ENCODE results near the gene HAGH. TPM values are rescaled to one million over a fixed set of nuclear protein-coding genes. Genes with fewer than 3 reads are reported as not detected.

HAGH gene
- polyA plus RNA-seq, 1 donor from 2014 or later: 163 TPM

DNA sequence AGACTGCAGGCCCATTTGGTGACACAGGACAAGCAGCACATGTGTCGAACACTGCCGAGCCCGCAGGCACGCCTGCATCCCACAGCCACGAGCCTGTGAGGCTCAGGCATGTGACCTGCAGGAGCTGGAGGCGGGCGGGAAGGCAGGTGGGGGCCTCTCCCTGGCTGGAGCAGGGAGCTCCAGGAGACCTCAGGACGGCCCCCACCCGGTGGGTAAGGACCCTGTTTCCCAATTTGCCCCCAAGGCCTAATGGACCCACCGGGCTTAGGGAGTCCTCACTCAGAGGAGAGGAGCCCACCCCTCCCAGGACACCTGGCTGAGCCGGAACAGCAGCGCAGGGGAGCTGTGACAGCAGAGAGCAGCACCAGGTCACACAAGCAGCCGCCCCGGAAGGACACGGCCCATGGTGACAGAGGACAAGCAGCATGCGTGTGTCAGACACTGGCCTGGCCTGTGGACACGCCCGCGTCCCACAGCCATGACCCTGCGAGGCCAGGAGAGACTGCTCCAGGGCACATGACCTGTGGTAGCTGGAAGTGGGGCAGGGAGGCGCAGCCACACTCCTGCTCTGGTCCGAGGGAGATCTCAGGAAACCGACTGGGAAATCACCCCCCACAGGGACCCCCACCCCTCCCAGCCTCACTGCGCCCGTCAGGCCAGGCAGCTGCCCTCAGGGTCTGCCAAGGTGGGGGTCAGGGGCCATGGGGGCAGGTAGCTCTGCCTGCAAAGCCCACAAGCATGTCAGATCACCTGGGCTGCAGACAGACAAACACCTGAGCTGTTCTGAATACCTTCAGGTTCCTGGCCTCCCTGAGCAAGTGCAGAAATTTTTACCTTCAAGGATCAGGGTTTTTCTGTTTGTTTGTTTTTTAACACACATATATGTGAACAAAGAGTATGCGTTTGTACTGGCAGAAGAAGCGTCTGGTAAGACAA, 46.6 kb downstream of the HAGH start:
- Histone ChIP-seq H2AFZ (ENCODE audit: low read depth, low read length) (no peak overlapping the region), H3K27ac (ENCODE audit: low read length) (no peak overlapping the region), H3K27me3 (ENCODE audit: insufficient read depth, low read depth, low read length) (no peaks in the 10 kb centered on the region), H3K4me2 (ENCODE audit: low read length) (no peak overlapping the region), H3K9me3 (ENCODE audit: low read length) (no peaks in the 10 kb centered on the region), H3K79me2 (replicated peaks; ENCODE audit: insufficient read depth, low read length) (peaks cover 31% of the 10 kb centered on the region), H3K4me3 (ENCODE audit: low read length) (no peak overlapping the region), H3K9ac (ENCODE audit: low read length) (no peak overlapping the region), H4K20me1 (ENCODE audit: insufficient read depth) (peaks cover 28% of the 10 kb centered on the region), H3K9me2 (ENCODE audit: insufficient read depth, low read length) (no peaks in the 10 kb centered on the region), H3K36me3 (ENCODE audit: insufficient read depth, low read length) (no peaks in the 10 kb centered on the region), H3F3A (ENCODE audit: insufficient read depth, low read length, poor library complexity, severe bottlenecking) (no peaks in the 10 kb centered on the region)
- TF ChIP-seq MXI1 (conservative IDR thresholded peaks at IDR 0.05; ENCODE audit: poor library complexity, severe bottlenecking): no peak
- no peak for TF ChIP-seq RAD21 (conservative IDR thresholded peaks at IDR 0.05)
- TF ChIP-seq, protein P1, sequence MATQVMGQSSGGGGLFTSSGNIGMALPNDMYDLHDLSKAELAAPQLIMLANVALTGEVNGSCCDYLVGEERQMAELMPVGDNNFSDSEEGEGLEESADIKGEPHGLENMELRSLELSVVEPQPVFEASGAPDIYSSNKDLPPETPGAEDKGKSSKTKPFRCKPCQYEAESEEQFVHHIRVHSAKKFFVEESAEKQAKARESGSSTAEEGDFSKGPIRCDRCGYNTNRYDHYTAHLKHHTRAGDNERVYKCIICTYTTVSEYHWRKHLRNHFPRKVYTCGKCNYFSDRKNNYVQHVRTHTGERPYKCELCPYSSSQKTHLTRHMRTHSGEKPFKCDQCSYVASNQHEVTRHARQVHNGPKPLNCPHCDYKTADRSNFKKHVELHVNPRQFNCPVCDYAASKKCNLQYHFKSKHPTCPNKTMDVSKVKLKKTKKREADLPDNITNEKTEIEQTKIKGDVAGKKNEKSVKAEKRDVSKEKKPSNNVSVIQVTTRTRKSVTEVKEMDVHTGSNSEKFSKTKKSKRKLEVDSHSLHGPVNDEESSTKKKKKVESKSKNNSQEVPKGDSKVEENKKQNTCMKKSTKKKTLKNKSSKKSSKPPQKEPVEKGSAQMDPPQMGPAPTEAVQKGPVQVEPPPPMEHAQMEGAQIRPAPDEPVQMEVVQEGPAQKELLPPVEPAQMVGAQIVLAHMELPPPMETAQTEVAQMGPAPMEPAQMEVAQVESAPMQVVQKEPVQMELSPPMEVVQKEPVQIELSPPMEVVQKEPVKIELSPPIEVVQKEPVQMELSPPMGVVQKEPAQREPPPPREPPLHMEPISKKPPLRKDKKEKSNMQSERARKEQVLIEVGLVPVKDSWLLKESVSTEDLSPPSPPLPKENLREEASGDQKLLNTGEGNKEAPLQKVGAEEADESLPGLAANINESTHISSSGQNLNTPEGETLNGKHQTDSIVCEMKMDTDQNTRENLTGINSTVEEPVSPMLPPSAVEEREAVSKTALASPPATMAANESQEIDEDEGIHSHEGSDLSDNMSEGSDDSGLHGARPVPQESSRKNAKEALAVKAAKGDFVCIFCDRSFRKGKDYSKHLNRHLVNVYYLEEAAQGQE (IDR thresholded peaks at IDR 0.05; ENCODE audit: borderline replicate concordance): no peak
- TF ChIP-seq EZH2 (IDR thresholded peaks at IDR 0.05; ENCODE audit: borderline replicate concordance, insufficient read depth, low read length, poor library complexity, severe bottlenecking): no peak
- TF ChIP-seq POLR2AphosphoS5 (IDR thresholded peaks at IDR 0.05): no peak
- TF ChIP-seq EP300 (conservative IDR thresholded peaks at IDR 0.05; ENCODE audit: poor library complexity, severe bottlenecking): no peak
- no peak for TF ChIP-seq TAF1 (IDR thresholded peaks at IDR 0.05; ENCODE audit: low read depth)
- TF ChIP-seq, protein P2, sequence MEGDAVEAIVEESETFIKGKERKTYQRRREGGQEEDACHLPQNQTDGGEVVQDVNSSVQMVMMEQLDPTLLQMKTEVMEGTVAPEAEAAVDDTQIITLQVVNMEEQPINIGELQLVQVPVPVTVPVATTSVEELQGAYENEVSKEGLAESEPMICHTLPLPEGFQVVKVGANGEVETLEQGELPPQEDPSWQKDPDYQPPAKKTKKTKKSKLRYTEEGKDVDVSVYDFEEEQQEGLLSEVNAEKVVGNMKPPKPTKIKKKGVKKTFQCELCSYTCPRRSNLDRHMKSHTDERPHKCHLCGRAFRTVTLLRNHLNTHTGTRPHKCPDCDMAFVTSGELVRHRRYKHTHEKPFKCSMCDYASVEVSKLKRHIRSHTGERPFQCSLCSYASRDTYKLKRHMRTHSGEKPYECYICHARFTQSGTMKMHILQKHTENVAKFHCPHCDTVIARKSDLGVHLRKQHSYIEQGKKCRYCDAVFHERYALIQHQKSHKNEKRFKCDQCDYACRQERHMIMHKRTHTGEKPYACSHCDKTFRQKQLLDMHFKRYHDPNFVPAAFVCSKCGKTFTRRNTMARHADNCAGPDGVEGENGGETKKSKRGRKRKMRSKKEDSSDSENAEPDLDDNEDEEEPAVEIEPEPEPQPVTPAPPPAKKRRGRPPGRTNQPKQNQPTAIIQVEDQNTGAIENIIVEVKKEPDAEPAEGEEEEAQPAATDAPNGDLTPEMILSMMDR (IDR thresholded peaks at IDR 0.05; ENCODE audit: poor library complexity, severe bottlenecking): no peak
- no peak for TF ChIP-seq SMC3 (conservative IDR thresholded peaks at IDR 0.05; ENCODE audit: poor library complexity)

DNA sequence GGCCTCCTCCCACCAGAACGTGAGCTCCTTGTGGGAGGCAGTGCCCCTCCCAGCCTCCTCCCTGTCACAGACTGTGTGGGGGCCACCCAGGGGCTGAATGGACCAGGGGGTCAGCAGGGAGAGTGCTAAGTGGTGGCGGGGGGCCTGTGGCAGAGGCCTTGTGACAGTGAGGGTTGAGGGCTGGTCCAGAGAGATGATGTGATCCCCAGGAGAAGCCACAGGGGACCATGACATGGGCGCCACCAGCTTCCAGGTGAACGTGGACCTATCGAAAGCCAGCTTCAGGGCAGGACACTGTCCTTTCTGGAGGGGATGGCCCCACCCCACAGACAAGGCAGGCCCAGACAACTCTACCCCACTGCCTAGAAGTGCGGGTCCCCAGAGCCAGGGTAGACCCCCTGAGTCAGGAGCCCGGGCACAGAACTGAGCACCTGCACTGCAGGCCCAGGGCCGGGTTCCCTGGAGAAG, 47.4 kb downstream of the HAGH start:
- no peaks in the 10 kb centered on the region for H3K36me3 ChIP-seq (ENCODE audit: insufficient read depth, low read length)
- no peak overlapping the region for H3K4me2 ChIP-seq (ENCODE audit: low read length)
- no peak overlapping the region for H3K9ac ChIP-seq (ENCODE audit: low read length)

More for the DNA sequence above, 47.4 kb downstream of the HAGH start:
- no peaks in the 10 kb centered on the region for H3K9me2 ChIP-seq (ENCODE audit: insufficient read depth, low read length)
- no peaks in the 10 kb centered on the region for H3K27me3 ChIP-seq (ENCODE audit: insufficient read depth, low read depth, low read length)
- H4K20me1 ChIP-seq (ENCODE audit: insufficient read depth): peaks cover 28% of the 10 kb centered on the region
- no peaks in the 10 kb centered on the region for H3F3A ChIP-seq (ENCODE audit: insufficient read depth, low read length, poor library complexity, severe bottlenecking)
- H3K27ac ChIP-seq (ENCODE audit: low read length): no peak overlapping the region
- H2AFZ ChIP-seq (ENCODE audit: low read depth, low read length): no peak overlapping the region
- H3K79me2 ChIP-seq (replicated peaks; ENCODE audit: insufficient read depth, low read length): peaks cover 31% of the 10 kb centered on the region
- no peak overlapping the region for H3K4me3 ChIP-seq (ENCODE audit: low read length)
- no peak for TF ChIP-seq TAF1 (IDR thresholded peaks at IDR 0.05; ENCODE audit: low read depth)
- no peaks in the 10 kb centered on the region for H3K9me3 ChIP-seq (ENCODE audit: low read length)

Measured in neural cell (in vitro differentiated cells).